Measurements from ENCODE around the gene PTPN18.

- TF ChIP-seq, protein P1, sequence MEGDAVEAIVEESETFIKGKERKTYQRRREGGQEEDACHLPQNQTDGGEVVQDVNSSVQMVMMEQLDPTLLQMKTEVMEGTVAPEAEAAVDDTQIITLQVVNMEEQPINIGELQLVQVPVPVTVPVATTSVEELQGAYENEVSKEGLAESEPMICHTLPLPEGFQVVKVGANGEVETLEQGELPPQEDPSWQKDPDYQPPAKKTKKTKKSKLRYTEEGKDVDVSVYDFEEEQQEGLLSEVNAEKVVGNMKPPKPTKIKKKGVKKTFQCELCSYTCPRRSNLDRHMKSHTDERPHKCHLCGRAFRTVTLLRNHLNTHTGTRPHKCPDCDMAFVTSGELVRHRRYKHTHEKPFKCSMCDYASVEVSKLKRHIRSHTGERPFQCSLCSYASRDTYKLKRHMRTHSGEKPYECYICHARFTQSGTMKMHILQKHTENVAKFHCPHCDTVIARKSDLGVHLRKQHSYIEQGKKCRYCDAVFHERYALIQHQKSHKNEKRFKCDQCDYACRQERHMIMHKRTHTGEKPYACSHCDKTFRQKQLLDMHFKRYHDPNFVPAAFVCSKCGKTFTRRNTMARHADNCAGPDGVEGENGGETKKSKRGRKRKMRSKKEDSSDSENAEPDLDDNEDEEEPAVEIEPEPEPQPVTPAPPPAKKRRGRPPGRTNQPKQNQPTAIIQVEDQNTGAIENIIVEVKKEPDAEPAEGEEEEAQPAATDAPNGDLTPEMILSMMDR (IDR thresholded peaks at IDR 0.05; ENCODE audit: borderline replicate concordance, extremely low read depth, low read length, poor library complexity, severe bottlenecking): no peak
- TF ChIP-seq EZH2 (IDR thresholded peaks at IDR 0.05; ENCODE audit: borderline replicate concordance, low read depth, low read length, severe bottlenecking): no peak
Measured at GRCh38 chr2:130341562-130342019, 14.3 kb upstream of the PTPN18 start.

All from DND-41 (cell line).